Transverse colon (tissue), 4 donors: ENCODE measurements around the gene PMIS2. TPM values are rescaled to one million over a fixed set of nuclear protein-coding genes. Genes with fewer than 3 reads are reported as not detected.

Experiments
- DNase-seq: peaks from one replicate; pipeline ENCODE4 v3.0.0-alpha.2; 2019
- H3K27ac ChIP-seq, 4 donors: fragments of 200-600 bp; sonication (generic); 2 replicates each; pipeline ENCODE4 v1.5.1; 2016 to 2018; ENCODE audit warnings: inconsistent platforms in 4 of 4
- H3K27me3 ChIP-seq: fragments of 200-600 bp; sonication (generic); 2 replicates; pipeline ENCODE4 v1.5.1; 2017; ENCODE audit warnings: inconsistent platforms
- H3K36me3 ChIP-seq, 4 donors: fragments of 200-600 bp; sonication (generic); 2 replicates each; pipeline ENCODE4 v1.5.1; 2017 to 2019; ENCODE audit warnings: inconsistent platforms in 4 of 4
- H3K4me1 ChIP-seq, 4 donors: fragments of 200-600 bp; sonication (generic); 2 replicates each; pipeline ENCODE4 v1.5.1; 2017 to 2020; ENCODE audit warnings: inconsistent platforms in 4 of 4
- H3K4me3 ChIP-seq, 4 donors: fragments of 200-600 bp; sonication (generic); 1 replicate in 1 of 4; 2 replicates in 3 of 4; pipeline versions ENCODE4 v1.5.1 to v1.6.1; 2017 to 2019; ENCODE audit warnings: inconsistent platforms in 4 of 4
- H3K9me3 ChIP-seq, 2 donors: fragments of 200-600 bp; sonication (generic); 2 replicates each; pipeline ENCODE4 v1.5.1; 2017 to 2019; ENCODE audit warnings: inconsistent platforms in 2 of 2
- CTCF ChIP-seq, 5 experiments: fragments of 200-600 bp in 3 of 5; fragments of 450-650 bp in 2 of 5; sonication (generic) in 3 of 5; IDR thresholded peaks; 1 replicate in 2 of 5; 2 replicates in 3 of 5; pipeline ENCODE4 v1.5.1; 2016 to 2017; ENCODE audit warnings: antibody characterized with exemption in 5 of 5, inconsistent platforms in 3 of 5, mild to moderate bottlenecking in 2 of 5, moderate library complexity in 1 of 5
- EP300 ChIP-seq: sonication (generic); formaldehyde crosslinking; IDR thresholded peaks from one replicate; pipeline ENCODE4 v1.6.1; 2017; ENCODE audit warnings: antibody characterized with exemption, low read depth
- POLR2A ChIP-seq: fragments of 450-650 bp; IDR thresholded peaks from one replicate; pipeline ENCODE4 v1.6.1; 2016; ENCODE audit warnings: antibody characterized with exemption, mild to moderate bottlenecking, moderate library complexity
- POLR2AphosphoS5 ChIP-seq, 3 donors: sonication (generic); formaldehyde crosslinking; IDR thresholded peaks; one replicate each; pipeline ENCODE4 v1.6.1; 2016; ENCODE audit warnings: antibody characterized with exemption in 3 of 3
- WGBS, 2 donors: methylation state at CpG; one replicate each; pipeline ENCODE4 v1.1.5; 2018; ENCODE audit warnings: low coverage in 1 of 2; 5-methylcytosine and 5-hydroxymethylcytosine counted together
- in situ Hi-C, 4 donors: fragments of 200-750 bp; cut with MboI; loops; one replicate each; pipeline versions ENCODE4 v1.15.0 to v1.15.1; 2017; ENCODE audit warnings: low sequenced_read_pairs in 3 of 4, low pct_ligation_motif_present in 1 of 4, low pct_unique_long_range_greater_than_20kb in 1 of 4
- intact Hi-C: fragments of 100-400 bp; cut with DNase I; formaldehyde crosslinking; loops from one replicate; pipeline ENCODE4 v1.15.1; 2023; ENCODE audit warnings: low total_unique reads
- total RNA-seq, 4 donors: library from RNA; depleted of rRNA; stranded (reverse); fragments of >200 nt; gene quantifications; one replicate each; pipeline ENCODE4 v1.1.0, GENCODE V29; 2016

The PMIS2 gene
- total RNA-seq, 4 donors from 2014 or later, result not detected

DNA sequence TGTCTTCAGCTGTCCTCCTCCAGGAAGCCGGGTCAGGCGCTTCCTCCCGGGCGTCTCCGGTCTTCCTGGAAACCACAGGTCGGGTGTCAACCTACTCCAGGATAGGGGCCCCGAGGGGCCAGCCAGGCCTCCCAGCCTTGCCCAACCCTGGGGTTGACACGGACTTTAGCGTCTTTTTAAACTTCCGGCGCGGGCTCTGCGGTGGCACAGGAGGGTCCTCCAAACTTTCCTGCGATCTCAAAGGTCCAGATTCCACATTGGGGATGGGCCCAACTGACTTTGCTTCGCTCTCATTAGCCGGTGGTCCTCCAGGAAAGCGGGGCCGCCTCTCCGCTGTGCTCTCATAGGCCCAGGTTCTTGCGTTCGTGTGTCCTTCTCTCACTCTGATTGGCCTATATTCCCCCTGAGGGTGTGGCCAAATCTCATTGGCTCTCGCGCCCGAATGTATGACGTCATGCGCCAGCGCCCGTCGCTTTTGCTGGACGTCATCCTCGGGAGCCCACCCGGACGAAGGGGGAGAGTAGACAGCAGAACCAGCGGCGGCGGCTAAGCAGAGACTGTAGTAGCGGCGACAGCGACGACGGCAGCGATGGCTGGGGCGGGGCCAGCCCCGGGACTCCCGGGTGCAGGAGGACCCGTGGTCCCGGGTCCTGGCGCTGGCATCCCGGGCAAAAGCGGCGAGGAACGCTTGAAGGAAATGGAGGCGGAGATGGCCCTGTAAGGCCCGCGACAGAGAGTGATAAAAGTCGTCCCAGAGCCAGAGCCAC is 42.8 kb downstream of the PMIS2 start, which contains the start of gene RBM42:
RBM42 (plus strand) TSS at position 472 of the 767 bp plus-strand sequence; CDS start at position 590, 118 bp downstream.
- Histone ChIP-seq H3K9me3 (no peaks in the 10 kb centered on the region), H3K4me1 (peaks cover 9 to 21% (median 12%) of the 10 kb centered on the region in 4 donors), H3K4me3 (peak within 1 kb of the TSS; percentile 65 to 98 (median 91)), H3K27ac (peak within 1 kb of the TSS; percentile 92 to 97 (median 94)), H3K36me3 (peaks cover 0 to 31% (median 8%) of the 10 kb centered on the region in 4 donors), H3K27me3 (no peaks in the 10 kb centered on the region)
- in situ Hi-C loops (no loop called here), intact Hi-C loops (no loop called here)
- WGBS, 2 donors, result 0% methylated on average over 37 of the region's 56 CpGs; no CpG with 5 or more reads in 1 of the 2 donors
- DNase-seq, result peak; percentile 97
- TF ChIP-seq POLR2A, result peak; percentile 92
- no peak for TF ChIP-seq EP300
- TF ChIP-seq POLR2AphosphoS5 (IDR thresholded peaks at IDR 0.05), result peak; percentile 86 to 95 (median 92)

DNA sequence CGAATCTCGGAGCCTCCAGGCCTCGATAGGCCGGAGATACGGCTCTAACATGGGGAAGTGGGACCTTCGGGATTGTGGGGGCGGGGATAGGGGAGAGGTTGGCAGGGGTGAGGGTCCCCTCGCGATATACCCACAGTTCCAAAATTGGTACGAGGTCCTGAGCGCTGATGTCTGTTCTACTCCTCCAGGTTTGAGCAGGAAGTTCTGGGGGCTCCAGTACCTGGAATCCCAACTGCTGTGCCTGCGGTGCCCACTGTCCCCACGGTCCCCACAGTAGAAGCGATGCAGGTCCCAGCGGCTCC is 43.3 kb downstream of the PMIS2 start:
- Histone ChIP-seq H3K27ac (peak overlapping the region; percentile 92 to 97 (median 94)), H3K9me3 (no peaks in the 10 kb centered on the region), H3K4me3 (peak overlapping the region; percentile 65 to 98 (median 91)), H3K4me1 (peaks cover 9 to 21% (median 12%) of the 10 kb centered on the region in 4 donors), H3K27me3 (no peaks in the 10 kb centered on the region), H3K36me3 (peaks cover 0 to 37% (median 11%) of the 10 kb centered on the region in 4 donors)
- TF ChIP-seq CTCF (IDR thresholded peaks at IDR 0.05) (no peak), POLR2AphosphoS5 (IDR thresholded peaks at IDR 0.05) (no peak), POLR2A (no peak), EP300 (no peak)
- intact Hi-C loops, result no loop called here
- DNase-seq, result no peak
- WGBS, 2 donors, result 4% methylated on average over 14 of the region's 15 CpGs; no CpG with 5 or more reads in 1 of the 2 donors
- in situ Hi-C loops, result no loop called here

- Histone ChIP-seq H3K27ac (no peak overlapping the region), H3K4me1 (peaks cover 6 to 14% (median 11%) of the 10 kb centered on the region in 4 donors), H3K27me3 (no peaks in the 10 kb centered on the region), H3K4me3 (no peak overlapping the region), H3K9me3 (no peaks in the 10 kb centered on the region), H3K36me3 (peaks cover 0 to 68% (median 21%) of the 10 kb centered on the region in 4 donors)
- no peak for DNase-seq
- TF ChIP-seq POLR2AphosphoS5 (IDR thresholded peaks at IDR 0.05) (no peak), EP300 (no peak), POLR2A (no peak), CTCF (IDR thresholded peaks at IDR 0.05) (no peak)
- intact Hi-C loops, result loop anchor here (10.0 kb wide), 1 partner anchor 89 kb away; the partner anchor contains the start of gene TMEM147
- 92% methylated on average over 29 of the region's 29 CpGs; no CpG with 5 or more reads in 1 of the 2 donors for whole genome bisulfite sequencing, 2 donors
- in situ Hi-C loops, result no loop called here
These were observed 47.9 kb downstream of the PMIS2 start for GRCh38 chr19:35633727-35634440.

DNA sequence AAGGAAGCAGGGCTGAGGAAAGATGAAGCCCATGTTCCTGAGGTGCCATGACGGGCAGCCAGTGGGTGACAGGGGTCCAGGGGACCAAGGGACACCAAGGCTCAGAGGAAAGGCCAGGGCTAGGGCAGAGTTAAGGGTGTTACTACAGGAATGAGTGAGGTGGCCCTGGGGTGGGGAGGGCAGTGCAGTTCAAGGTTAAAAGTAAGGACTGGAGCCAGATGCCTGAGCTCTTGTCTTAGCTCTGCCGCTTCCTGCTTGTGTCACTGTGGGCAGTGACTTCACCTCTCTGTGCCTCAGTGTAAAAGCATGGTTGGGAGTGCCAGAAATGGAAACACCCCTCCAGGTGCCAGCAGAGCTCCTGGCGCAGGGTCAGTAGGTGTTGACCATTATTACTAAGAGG is 50.7 kb downstream of the PMIS2 start:
- peaks cover 0 to 56% (median 16%) of the 10 kb centered on the region in 4 donors for H3K36me3 ChIP-seq
- 93 to 100% methylated on average over 1 to 3 of the region's 3 CpGs for WGBS, 2 donors
- in situ Hi-C loops, result no loop called here

More for the DNA sequence above, 50.7 kb downstream of the PMIS2 start:
- no peak overlapping the region for H3K4me3 ChIP-seq
- no peak for TF ChIP-seq CTCF (IDR thresholded peaks at IDR 0.05)
- DNase-seq, result no peak
- peaks cover 0 to 4% (median 1%) of the 10 kb centered on the region in 4 donors for H3K4me1 ChIP-seq
- H3K27me3 ChIP-seq, result no peaks in the 10 kb centered on the region
- intact Hi-C loops, result loop anchor here (10.0 kb wide), 1 partner anchor 92 kb away; the partner anchor contains the start of gene TMEM147
- H3K9me3 ChIP-seq, result no peaks in the 10 kb centered on the region
- no peak overlapping the region for H3K27ac ChIP-seq

Other genes starting within 250 kb of the PMIS2 start
- under 1 TPM in 1 of 4 donors, not detected in 3; 0.32 TPM for gene FFAR1, start 238.3 kb upstream of the PMIS2 start, total RNA-seq
- under 1 TPM in 1 of 4 donors, not detected in 3; 0.27 TPM for gene FFAR3, start 227.7 kb upstream of the PMIS2 start, total RNA-seq
- gene GPR42, start 215.1 kb upstream of the PMIS2 start, total RNA-seq, result not detected
- gene FFAR2, start 137.9 kb upstream of the PMIS2 start, total RNA-seq, result 1 to 10 TPM in 1 of 4 donors, under 1 TPM in 1, not detected in 2; 0.32 to 2.2 TPM
- not detected for gene KRTDAP, start 95.7 kb upstream of the PMIS2 start, total RNA-seq
- gene DMKN, start 72.5 kb upstream of the PMIS2 start, total RNA-seq, result 10 to 100 TPM in 2 of 4 donors, 1 to 10 TPM in 2; 2.7 to 18.1 (median 10.0) TPM
- gene SBSN, start 57.9 kb upstream of the PMIS2 start, total RNA-seq, result not detected
- not detected for gene GAPDHS, start 52.7 kb upstream of the PMIS2 start, total RNA-seq
- 10 to 100 TPM; 29.5 to 77.0 (median 54.0) TPM for gene TMEM147, start 40.5 kb upstream of the PMIS2 start, total RNA-seq
- not detected for gene ATP4A, start 22.5 kb upstream of the PMIS2 start, total RNA-seq
- 1 to 10 TPM; 3.7 to 6.6 (median 5.2) TPM for gene HAUS5, start 26.6 kb downstream of the PMIS2 start, total RNA-seq
- 100 to 1,000 TPM in 1 of 4 donors, 10 to 100 TPM in 3; 53.1 to 107 (median 62.5) TPM for gene RBM42, start 42.9 kb downstream of the PMIS2 start, total RNA-seq
- gene ETV2, start 55.6 kb downstream of the PMIS2 start, total RNA-seq, result 10 to 100 TPM in 1 of 4 donors, 1 to 10 TPM in 2, not detected in 1; 1.1 to 35.2 (median 3.5) TPM
- 1,000 to 10,000 TPM in 1 of 4 donors, 100 to 1,000 TPM in 3; 368 to 1,320 (median 628) TPM for gene COX6B1, start 62.1 kb downstream of the PMIS2 start, total RNA-seq
- not detected for gene UPK1A, start 80.3 kb downstream of the PMIS2 start, total RNA-seq
- gene ZBTB32, start 118.4 kb downstream of the PMIS2 start, total RNA-seq, result not detected
- gene KMT2B, start 131.8 kb downstream of the PMIS2 start, total RNA-seq, result 10 to 100 TPM; 31.8 to 63.9 (median 50.7) TPM
- 1 to 10 TPM in 3 of 4 donors, under 1 TPM in 1; 0.40 to 7.3 (median 6.0) TPM for gene IGFLR1, start 156.3 kb downstream of the PMIS2 start, total RNA-seq
- gene U2AF1L4, start 159.2 kb downstream of the PMIS2 start, total RNA-seq, result 100 to 1,000 TPM in 1 of 4 donors, 10 to 100 TPM in 3; 34.8 to 122 (median 44.9) TPM
- gene PSENEN, start 159.5 kb downstream of the PMIS2 start, total RNA-seq, result 10 to 100 TPM in 3 of 4 donors, 1 to 10 TPM in 1; 6.6 to 80.0 (median 56.8) TPM
- gene LIN37, start 162.4 kb downstream of the PMIS2 start, total RNA-seq, result 10 to 100 TPM; 10.5 to 41.1 (median 15.8) TPM
- gene HSPB6, start 170.9 kb downstream of the PMIS2 start, total RNA-seq, result 100 to 1,000 TPM in 1 of 4 donors, 10 to 100 TPM in 3; 22.3 to 185 (median 43.9) TPM
- 10 to 100 TPM in 2 of 4 donors, 1 to 10 TPM in 2; 9.2 to 42.8 (median 24.6) TPM for gene PROSER3, start 172.0 kb downstream of the PMIS2 start, total RNA-seq
- gene ARHGAP33, start 189.4 kb downstream of the PMIS2 start, total RNA-seq, result 10 to 100 TPM in 2 of 4 donors, 1 to 10 TPM in 2; 6.7 to 70.3 (median 17.2) TPM
- not detected for gene PRODH2, start 226.7 kb downstream of the PMIS2 start, total RNA-seq